Activated CD4-positive, alpha-beta T cell treated with anti-CD3 and anti-CD28 coated beads, Interleukin-10, Interleukin-2, amounts not matched to agents 100 ng/mL and 50 ng/mL, durations not matched to agents 16 hours and 8 hours (primary cell): ENCODE results near the gene RERE.

Experiments used
- DNase-seq: peaks from one replicate; pipeline ENCODE4 v3.0.0-alpha.2; 2020

RERE gene

DNA sequence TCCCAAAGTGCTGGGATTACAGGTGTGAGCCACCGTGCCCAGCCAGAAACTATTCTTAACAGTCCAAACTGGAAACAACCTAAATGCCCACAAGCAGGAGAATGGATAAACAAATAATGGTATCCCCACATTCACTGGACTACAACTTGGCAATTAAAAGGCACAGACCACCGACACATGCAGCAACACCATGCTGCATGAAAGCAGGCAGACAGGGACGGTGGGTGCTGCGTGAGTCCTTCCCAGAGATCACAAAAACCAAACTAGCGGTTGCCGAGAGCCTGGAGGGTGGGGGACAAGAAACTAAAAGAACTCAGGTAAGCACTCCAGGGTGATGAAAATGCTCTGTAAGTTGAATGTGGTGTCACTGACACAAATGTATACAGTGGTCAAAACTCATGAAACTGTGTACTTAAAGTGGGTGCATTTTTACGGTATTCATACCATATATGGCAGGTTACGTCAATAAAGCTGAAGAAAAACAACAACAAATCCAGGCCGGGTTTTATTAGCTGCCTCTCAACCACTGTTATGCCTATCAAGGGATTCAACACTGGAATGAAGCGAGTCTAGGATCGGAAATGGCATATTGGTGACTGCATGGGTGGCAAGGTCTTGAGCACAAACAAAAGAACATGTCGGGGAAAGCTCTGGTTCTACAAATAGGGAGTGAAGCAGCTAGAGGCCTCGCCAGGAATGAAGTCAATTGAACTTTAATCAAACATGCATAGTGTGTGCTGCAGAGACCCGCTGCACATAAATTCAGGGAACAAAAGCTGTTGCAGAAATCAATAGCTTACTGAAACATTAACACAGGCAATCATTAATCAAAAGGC lies 447.2 kb downstream of the RERE start:
- no peak for DNase-seq

DNA sequence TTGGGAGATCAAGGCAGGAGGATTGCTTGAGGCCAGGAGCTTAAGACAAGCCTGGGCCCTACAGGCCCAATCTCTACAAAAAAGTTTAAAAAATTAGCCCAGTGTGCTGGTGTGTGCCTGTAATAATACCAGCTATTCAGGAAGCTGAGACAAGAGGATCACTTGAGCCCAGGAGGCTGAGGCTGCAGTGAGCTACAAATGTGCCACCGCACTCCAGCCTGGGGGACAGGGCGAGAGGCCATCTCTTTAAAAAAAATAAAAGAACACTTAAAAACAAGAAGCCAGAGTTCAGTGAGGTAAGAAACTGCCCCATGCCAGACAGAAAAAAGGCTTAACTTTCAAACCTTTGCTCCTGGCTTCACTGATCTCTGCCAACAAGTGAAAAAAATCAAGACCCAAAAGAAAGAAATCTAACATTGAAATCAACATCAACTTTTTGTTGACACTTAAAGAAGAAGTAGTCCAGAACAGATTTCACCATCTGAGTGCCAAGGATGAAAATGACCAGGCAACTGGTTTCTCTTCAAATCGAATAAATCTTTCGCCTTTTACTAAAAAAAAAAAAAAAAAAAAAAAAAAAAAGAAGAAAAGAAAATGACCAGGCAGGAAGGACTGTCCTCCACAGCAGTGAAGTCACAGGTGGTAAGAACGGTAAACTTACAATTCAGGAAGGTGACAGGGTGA lies 448.3 kb downstream of the RERE start:
- no peak for DNase-seq

DNA sequence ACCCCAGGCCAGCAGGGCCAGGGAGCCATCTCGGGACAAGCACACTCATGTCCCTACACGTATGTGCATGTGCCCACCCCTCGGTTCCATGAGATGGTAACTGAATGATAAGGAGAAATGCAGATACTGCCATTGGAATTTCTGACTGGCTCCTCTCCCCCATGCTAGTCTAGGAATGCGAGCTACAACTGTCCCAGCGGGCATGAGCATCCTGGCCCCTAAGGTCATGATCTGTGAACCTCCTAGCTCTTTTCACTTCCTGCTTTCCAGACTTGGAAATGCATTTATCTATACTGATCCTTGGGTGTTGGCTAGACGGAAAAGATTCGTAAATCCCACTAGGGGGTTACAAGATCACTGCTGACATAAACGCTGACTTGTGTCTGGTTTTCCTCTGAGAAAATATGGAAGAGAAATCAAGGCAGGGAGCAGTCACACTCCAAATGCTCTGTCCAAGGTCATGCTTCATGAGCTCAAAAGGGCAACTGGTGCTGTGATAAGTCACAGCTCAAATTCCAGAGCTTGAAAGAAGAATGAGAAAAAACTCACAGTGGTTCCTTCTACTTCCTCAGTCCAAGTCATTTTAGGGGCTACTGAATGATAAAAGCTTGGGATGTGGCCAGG lies 449.8 kb downstream of the RERE start:
- no peak for DNase-seq

DNA sequence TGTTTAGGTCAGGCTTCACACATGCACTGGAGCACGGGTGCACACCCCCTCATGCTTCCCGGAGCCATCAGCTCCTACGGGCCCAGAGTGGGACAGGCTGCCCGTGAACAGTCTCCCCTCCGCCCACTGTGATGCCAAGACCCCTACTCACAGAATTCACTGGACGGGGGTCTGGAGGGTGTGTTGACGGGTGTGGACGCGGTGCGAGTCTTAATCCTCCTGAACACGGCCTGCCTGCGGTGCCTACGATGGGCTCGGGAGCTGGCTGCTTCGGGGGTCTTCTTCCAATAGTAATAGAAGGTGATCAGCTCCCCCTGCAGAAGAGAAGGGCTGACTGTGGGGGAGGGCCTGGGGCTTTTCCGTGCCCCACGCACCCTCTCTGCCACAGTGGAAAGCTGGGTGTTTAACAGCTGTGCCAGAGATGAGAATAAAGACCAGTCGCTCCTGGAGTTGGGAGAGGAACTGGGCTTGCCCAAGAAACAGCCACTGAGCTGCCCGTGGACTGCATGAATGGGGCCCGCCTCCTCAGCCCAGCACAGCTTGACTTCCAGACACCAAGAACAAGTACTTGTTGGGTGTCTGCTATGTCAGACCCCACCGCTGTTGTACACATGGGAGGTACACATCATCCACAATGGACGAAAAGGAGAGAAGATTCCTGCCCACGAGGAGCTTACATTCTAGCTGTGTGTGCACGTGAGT lies 451.6 kb downstream of the RERE start:
- no peak for DNase-seq

DNA sequence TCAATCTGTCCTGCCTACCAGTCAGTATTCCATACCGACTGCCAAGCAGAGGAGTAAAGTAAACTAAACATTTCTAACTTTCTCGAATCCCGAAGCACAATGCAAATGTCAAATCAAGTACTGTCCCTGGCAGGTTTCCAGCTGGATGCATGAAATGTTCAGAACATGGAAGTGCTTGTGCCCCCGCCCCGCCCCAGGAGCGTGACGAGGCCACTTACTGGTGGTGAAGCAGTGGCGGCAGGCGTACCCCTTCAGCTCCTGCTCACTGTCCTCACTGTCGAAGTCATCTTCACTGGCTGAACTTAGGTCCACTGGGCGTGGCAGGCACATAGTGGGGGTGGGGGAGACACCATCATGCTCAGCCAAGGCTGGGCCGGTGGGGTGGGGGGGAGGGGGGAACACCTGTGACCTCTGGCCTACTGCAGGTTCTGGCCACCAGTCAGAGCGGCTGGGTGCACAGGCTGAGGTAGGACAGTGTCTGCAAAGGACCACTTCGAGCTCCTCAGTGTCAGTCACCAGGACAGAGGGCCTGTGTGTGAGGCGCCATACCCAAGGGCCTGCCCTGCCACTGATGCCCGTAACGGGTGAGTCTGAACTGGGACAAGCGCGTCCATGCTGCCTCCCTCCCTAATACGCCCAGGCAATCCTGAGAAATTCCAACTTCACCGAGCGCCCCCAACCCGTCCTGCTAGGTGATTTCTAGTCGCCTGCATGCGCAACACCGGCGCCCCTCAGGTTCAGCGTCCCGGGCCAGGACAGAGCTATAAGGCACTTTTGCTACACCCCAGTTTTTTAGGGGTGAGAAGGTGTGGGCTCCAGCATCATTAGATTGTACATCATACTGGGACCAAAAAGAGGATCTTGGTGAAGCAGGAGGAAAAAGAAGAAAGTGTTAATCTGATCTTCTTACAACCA lies 452.7 kb downstream of the RERE start:
- DNase-seq, result no peak

DNA sequence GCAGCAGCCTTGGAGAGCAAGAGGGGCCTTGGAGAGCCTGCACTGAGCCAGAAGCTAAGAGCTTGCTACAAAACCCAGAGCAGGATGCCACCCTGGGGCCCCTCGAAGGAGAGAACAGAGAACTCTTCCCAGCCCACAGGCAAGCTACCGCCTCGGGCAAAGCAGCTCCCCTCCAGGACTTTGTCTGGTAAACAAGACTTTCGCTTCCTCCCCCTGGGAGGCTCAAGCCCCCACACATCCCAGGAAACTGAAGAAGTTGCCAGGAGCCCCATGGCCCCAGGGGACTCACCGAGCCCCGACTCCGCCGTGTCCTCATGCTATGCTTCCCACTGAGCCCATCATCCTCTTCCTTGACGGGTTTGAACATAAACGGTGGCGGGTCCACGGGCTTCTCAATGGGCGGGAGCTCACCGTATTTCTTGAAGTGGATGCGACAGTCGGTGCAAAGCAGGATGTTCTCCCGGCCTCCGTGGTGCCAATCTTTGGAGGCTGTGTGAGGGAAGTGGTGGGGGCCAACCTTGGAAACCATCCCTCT lies 453.6 kb downstream of the RERE start:
- DNase-seq, result no peak

DNA sequence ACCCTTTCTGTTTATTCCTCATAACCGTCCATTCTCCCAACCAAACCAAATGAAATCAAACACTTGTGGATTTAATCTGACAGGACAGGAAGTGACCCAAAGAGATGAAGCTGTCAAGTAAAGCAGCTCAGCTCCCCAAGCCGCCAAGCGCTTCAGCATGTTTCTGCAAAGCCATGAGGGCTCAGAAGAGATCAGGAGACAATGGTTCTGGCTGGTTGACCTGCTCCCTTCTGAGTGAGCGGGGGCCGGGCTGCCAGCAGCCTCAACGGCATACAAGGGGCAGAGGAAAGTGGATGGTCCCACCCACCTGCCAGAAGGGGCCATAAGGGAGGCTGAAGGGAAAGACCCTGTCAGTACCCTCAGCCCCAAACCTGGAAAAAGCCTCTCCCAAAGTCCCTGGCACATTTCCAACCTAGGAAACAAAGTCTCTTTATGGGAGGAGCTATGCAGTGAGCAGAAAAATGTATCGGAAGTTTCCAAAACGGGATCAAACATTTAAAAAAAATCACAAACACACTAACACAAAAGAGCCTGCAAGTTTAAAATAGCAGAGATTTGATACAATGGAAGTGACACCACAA lies 454.2 kb downstream of the RERE start:
- no peak for DNase-seq

DNA sequence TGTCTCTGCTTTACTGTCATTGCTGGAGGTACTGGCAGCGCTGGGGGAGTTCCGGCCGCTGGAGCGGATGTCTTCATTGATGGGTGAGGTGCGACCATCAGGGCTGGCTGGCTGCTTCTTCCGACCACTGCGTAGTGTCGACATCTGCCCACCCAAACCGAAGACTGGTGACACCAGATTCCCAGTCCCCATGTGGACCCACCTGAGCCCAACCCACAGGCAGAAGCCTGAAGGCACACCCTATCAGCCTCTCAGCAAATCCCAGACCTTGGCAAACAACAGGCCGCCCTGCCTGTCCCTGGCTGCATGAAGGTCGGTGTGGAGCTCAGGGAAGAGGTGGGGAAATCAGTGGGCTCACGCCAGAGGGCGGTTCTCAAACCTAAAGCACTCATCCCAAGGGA lies 454.7 kb downstream of the RERE start:
- no peak for DNase-seq

DNA sequence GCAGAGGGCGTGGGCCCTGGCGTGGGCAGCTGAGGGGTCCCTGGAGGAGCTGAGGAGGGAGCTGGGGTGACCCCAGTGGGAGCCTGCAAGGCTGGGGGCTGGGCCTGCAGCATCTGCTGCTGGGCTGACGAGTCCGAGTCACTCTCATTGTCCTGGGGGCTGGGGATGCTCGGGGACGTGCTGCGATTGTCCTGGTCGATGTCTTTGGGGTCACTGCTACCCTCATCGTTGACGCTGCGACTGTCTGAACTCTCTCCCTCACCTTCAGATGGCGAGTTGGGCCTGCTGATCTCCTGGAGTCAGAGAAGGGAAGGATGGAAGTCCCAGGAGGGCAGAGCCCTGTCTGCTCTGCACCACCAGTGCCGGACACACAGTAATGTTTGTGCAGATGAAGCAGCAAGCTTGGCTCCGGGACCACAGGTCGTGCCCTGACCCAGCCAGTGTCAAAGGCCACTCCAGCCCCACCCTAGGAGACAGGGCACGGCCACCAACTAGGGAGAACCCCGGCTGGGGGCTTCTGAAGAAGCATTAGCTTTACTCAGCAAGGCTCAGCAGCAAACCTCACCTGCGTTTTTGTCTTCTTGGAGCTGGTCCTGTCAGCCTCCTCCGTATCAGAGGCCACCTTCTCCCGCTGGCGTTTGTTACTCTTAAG lies 456.1 kb downstream of the RERE start:
- no peak for DNase-seq

DNA sequence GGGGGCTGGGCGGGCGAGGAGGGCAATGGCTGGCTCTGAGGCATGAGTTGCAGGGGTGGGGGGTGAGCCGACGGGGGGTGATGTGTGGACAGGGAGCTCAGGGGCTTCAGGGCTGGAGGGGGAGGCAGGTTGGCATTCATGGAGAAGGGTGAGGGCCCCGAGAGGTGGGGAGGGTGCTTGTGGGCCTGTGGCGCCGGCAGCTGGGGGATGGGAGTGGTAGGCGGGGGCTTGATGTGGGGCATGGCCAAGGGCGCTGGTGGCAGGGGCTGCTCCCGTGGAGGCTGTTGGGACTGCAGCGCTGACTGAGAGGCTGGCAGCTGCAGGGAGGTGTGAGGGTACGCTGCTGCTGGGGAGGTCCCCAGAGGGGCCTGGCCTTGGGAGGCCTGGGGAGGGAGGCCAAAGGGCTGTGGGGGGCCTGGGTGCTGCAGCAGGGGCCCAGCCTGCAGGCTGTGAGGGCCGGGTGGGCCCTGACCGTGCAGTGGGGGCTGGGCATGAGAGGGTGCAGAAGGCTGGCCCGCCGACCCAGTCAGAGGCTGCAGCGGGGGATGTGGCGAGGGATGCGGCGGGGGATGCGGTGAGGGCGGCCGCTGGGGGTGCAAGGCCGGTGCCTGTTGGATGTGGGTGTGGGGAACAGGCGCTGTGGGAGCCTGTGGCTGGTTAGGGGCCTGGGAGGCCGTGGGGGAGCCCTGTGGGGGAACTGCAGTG lies 456.8 kb downstream of the RERE start:
- no peak for DNase-seq

DNA sequence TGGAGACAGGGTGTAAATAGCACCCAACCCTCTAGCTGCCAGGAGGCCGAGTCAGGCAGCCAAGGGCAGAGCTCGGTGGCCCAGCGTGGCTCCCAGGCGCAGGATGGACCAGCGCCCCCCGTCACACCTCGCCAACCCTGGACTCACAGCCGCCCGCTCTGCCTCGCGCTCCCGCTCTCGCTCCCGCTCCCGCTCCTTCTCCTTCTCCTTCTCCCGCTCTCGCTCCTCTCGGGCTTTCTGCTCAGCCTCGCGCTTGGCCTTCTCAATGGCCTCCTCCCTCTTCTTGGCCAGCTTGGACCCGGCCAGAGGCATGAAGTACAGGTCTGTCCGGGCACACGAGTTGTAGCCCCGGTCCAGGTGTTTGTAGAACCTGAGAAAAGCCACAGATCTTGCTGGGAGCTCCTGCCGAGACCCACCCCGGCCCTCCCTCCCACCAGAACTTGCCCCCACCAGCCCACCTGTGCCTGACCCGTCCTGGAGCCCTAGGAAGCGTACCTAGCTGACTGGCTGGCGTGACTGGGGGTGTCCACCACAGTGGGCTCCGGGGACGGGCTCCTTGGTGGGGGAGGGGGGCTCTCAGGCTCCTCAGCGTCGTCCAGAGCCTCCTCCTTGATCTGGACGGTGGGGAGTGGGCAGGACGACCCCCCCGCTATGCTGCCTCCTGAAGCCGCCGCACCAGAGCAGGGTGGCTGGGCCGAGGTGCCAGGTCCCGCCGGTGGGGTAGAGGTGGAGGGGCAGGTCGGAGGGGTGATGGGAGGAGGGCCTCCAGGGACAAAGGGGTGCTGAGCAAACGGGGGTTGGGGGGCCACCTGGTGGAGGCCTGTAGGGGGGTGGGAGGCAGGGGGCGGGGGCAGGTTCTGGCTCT lies 457.6 kb downstream of the RERE start:
- DNase-seq, result no peak

DNA sequence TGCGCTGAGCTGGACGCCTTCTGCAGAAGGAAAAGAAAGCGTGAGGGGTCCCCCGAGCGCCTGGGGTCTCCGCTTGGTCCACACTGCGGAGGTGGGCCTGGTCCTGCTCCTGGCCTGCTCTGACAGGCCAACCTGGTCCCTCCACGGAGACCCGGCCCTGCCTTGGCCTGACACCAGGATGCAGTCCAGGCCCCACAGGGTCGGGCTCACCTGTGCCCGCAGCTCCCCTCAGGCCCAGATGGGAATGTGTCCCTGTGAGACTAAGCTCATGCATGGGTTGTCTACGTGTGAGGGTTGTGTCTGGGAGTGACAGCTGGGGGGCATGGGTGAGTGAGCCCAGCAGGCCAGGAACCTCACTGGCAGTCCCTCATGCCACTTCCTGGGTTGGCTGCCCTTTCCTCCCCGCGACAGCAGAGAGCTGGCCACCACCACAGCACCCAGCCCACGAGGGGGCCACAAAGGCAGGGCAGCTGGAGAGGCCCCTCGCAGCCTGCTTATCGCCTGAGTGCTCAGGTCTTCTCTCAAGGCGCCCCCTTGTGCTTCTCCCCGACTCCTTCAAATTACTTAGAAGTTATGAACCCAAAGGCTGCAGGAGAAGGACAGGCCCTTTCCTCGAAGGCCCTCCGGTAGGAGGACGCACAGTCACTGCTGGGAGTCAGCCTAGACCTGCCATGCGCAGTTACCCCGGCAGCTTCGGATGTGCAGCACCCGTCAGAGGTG lies 458.4 kb downstream of the RERE start:
- no peak for DNase-seq

DNA sequence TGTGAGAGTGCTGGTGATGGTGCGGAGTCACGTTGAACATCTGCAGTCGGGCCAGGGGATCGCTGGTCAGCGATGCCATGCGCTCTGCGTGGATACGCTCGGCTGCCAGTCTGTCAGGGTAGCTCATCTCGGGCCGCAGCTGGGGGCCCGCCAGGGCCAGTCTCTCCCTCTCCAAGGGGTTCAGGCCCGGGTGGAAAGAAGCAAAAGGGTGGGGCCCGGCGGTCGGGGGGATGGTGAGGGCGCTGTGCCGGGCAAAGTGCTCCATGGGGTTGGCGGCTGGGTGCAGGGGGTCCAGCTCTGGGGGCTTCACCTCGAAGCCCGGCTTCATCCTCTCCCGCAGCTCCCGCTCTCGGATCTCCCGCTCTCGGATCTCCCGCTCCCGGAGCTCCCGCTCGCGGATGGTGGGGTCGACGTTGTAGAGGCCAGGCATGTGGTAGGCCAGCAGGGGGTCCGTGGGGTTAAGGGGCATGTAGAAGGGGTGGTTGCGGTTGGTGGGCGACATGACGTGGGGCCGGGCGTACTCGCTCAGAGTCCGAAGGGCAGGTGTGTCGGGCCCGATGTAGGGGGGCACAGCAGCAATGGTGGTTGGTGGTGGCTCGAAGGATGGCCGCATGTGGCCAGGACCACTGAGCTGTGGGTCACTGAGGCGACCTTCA lies 459.1 kb downstream of the RERE start:
- no peak for DNase-seq

DNA sequence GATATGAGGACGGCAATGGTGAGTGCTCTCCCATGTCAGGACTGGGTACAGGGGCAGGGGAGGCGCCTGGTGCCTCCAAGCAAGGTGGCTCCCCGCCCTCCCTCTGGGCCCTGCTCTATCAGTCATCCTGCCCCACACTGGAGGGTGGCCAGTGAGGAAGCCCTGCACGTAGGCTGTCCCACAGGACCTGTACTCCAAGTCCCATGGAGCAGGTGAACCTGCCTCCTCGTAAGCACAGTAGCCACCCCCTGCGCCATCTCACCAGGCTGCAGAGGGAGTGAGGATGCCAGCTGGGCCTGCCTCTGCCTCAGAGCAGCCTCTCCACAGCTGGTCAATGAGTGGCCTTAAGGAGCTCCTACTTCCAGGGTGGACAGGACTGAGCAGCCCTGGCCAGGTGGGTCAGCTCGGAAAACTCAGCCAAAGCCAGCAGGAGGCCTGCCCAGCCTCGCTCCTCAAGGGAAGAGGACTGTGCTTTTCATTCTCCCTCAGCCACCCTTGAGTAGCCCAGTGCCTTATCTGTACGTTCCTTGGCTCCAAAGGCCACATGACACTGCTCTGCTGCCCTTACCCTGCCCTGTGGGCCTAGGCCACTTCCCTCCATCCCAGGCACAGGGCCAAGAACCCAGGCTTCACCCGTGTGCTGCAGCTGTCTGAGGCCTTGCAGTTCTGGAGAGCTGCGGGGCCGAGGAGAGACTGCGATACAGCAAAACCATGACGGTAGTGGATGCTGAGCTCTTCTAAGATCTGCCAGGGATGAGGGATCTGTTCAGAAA lies 459.9 kb downstream of the RERE start:
- DNase-seq, result no peak

DNA sequence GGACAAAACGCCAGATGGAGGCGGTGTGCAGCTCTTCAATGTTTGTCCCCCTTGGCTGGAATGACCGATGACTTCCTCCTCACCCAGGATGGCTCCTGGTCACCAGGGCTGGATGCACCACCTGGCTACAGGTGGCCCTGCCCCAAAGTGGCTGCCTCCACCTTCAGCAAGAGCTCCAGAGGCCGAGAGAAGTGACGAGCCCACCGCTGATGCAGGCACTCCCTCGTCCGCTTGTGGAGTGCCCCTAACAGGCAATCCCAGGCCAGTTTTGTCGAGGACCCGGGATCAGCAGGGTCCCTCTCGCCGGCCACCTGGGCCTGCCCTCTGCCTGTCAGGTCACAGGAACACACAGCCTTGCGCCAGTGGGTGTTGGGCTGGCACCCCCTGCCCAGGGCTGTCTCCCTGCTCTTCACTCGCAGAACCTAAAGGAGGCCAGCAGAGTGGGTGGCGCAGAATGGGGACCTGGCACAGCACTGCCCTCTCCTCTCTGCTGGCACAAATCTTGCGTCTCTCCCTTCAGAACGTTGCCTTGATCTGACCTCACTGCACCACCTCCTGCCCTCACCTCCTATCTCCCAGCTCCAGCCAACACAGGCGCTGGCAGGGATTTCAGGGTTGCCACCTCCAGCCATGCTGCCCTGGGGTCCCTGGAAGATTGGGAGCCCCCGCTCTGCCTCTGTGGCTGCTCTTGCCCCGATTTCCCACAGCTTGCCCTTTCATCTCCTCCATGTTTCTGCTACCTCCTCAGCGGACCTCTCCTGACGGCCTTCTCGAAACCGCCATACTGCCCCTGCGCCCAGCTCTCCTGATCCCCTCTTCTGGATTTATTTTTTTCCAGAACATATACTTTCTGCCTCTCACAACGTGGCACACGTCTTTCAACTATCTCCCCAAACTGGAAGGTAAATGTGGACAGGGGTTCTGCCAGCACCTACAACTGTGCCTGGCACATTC lies 460.9 kb downstream of the RERE start:
- DNase-seq, result no peak
